Mucosa of descending colon (tissue), 3 donors: ENCODE measurements around the gene FBRSL1. TPM values are rescaled to one million over a fixed set of nuclear protein-coding genes. Genes with fewer than 3 reads are reported as not detected.

Experiments used
- ATAC-seq: fragments of 200-7000 bp; cut with Tn5 transposase; one replicate; pipeline ENCODE4 v1.9.1; 2020; ENCODE audit warnings: mild to moderate bottlenecking, moderate library complexity
- DNase-seq, 3 donors: peaks; one replicate each; pipeline ENCODE4 v3.0.0-alpha.2; 2020
- H3K36me3 ChIP-seq: fragments of 200-600 bp; one replicate; pipeline ENCODE4 v1.8.0; 2021; ENCODE audit warnings: low read depth, mild to moderate bottlenecking
- H3K4me1 ChIP-seq: fragments of 200-600 bp; one replicate; pipeline ENCODE4 v1.8.0; 2021; ENCODE audit warnings: low read depth, mild to moderate bottlenecking
- H3K4me3 ChIP-seq: fragments of 200-600 bp; one replicate; pipeline ENCODE4 v1.8.0; 2021; ENCODE audit warnings: mild to moderate bottlenecking
- H3K9me3 ChIP-seq: fragments of 200-600 bp; one replicate; pipeline ENCODE4 v1.8.0; 2021; ENCODE audit warnings: mild to moderate bottlenecking
- intact Hi-C, 2 donors: fragments of 100-400 bp; cut with DNase I in 1 of 2; cut with micrococcal nuclease in 1 of 2; formaldehyde crosslinking; loops; one replicate each; pipeline versions ENCODE4 v1.11.0 to v1.11.1; 2022; cut with DNase I, micrococcal nuclease
- total RNA-seq, 3 donors: library from RNA; stranded (reverse); fragmentation: NEBNext Ultra II Directional in 2 of 3; extraction: Animal tissue kit (Norgen Biotek cat#: 25700) in 2 of 3; gene quantifications; one replicate each; pipeline versions ENCODE4 v1.2.1 to v1.2.4, GENCODE V29; 2021 to 2023
- TF ChIP-seq, protein P1 (sequence below): fragments of 200-600 bp; IDR thresholded peaks from one replicate; pipeline ENCODE4 v1.8.0; 2022; ENCODE audit warnings: antibody characterized with exemption, mild to moderate bottlenecking
- donor health status: DM: no; HTN: no; CAD: no; lungs with moderate emphysema.
- donor health status: DM: no; HTN: no; CAD: no.
- donor health status: DM: no; HTN: yes; CAD: no.

Gene FBRSL1
- total RNA-seq, 3 donors from 2014 or later = 54.7 to 68.5 (median 55.6) TPM

DNA sequence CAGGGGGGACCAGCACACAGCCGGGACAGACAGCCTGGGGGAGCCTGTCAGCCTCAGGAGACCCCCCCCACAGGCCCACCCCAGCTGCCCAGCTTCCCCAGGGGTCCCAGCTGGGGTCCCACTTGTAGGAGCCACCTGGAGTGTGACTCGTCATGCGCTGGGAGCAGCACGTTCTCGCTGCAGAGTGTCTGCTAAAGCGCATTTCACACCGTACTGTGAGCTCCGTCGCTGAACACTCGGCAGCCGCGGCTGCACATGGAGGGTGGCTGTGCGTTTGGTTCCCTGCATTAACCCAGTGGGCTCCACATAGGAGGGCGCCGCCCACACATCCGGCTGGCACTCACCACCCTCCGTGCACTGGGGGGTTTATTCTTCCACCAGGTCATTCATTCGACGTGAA, 56.7 kb downstream of the FBRSL1 start:
- Histone ChIP-seq H3K4me1 (no peaks in the 10 kb centered on the region), H3K4me3 (no peak overlapping the region), H3K9me3 (no peaks in the 10 kb centered on the region), H3K36me3 (no peaks in the 10 kb centered on the region)
- DNase-seq (no peak), ATAC-seq (no peak)
- TF ChIP-seq, protein P1, sequence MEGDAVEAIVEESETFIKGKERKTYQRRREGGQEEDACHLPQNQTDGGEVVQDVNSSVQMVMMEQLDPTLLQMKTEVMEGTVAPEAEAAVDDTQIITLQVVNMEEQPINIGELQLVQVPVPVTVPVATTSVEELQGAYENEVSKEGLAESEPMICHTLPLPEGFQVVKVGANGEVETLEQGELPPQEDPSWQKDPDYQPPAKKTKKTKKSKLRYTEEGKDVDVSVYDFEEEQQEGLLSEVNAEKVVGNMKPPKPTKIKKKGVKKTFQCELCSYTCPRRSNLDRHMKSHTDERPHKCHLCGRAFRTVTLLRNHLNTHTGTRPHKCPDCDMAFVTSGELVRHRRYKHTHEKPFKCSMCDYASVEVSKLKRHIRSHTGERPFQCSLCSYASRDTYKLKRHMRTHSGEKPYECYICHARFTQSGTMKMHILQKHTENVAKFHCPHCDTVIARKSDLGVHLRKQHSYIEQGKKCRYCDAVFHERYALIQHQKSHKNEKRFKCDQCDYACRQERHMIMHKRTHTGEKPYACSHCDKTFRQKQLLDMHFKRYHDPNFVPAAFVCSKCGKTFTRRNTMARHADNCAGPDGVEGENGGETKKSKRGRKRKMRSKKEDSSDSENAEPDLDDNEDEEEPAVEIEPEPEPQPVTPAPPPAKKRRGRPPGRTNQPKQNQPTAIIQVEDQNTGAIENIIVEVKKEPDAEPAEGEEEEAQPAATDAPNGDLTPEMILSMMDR = no peak
- intact Hi-C loops = no loop called here

GRCh38 chr12:132547205-132547740, 57.3 kb downstream of the FBRSL1 start:
- TF ChIP-seq, protein P1 = no peak
- DNase-seq (no peak), ATAC-seq (no peak)
- Histone ChIP-seq H3K9me3 (no peaks in the 10 kb centered on the region), H3K36me3 (no peaks in the 10 kb centered on the region), H3K4me1 (no peaks in the 10 kb centered on the region), H3K4me3 (no peak overlapping the region)
- intact Hi-C loops = no loop called here

DNA sequence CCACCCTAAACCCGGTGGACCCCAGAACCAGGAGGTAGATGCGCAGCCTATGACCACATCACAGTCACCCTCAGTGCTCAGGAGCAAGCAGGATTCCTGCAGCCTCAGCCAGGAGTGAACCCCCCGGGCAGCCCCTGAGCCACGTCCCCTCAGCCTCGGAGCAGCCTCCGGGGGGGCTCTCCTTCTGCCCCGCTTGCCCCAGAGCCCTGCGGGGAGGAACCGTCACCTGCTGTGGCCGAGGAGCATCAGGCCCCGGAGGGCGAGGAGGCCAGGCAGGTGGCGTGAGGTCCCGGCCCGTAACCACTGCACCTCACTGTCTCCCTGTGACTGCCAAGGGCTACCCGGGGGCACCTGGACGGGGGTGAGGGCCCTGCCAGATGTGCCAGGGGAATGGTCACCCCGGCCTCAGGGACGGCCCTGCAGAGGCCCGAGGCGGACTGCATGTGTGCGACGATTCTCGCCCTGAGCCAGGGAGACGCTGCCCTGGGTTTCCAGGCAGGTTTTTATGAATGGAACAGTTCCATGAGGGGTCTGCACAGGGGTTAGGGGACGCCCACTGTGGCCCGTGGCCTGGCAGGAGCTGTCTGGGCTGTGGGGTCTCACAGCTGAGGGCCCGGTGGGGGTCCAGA, 58.6 kb downstream of the FBRSL1 start:
- DNase-seq (no peak), ATAC-seq (no peak)
- intact Hi-C loops = no loop called here
- Histone ChIP-seq H3K36me3 (no peaks in the 10 kb centered on the region), H3K4me3 (no peak overlapping the region), H3K9me3 (no peaks in the 10 kb centered on the region), H3K4me1 (no peaks in the 10 kb centered on the region)
- TF ChIP-seq, protein P1 = no peak

DNA sequence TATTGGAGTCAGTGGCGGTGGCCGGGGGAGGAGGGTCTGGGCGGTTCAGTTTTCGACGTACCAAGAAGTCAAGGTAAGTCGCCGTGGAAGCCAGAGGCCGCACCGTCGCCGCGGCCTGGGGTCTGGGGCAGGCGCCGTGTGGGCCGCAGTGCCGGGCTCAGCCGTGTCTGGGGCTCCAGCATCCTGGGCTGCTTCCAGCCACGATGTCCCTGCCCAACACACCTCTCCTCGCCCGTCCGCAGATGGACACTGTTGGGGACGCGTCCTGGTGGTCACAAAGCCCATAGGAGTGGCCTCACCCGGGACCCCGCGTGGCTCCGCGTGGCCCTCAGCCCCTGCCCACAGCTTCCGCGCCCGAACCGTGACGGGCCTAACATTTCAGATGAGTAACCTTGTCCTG, 59.1 kb downstream of the FBRSL1 start:
- no peak for ATAC-seq
- Histone ChIP-seq H3K9me3 (no peaks in the 10 kb centered on the region), H3K36me3 (no peaks in the 10 kb centered on the region), H3K4me3 (no peak overlapping the region), H3K4me1 (no peaks in the 10 kb centered on the region)
- intact Hi-C loops = no loop called here
- no peak for DNase-seq
- TF ChIP-seq, protein P1 = no peak

DNA sequence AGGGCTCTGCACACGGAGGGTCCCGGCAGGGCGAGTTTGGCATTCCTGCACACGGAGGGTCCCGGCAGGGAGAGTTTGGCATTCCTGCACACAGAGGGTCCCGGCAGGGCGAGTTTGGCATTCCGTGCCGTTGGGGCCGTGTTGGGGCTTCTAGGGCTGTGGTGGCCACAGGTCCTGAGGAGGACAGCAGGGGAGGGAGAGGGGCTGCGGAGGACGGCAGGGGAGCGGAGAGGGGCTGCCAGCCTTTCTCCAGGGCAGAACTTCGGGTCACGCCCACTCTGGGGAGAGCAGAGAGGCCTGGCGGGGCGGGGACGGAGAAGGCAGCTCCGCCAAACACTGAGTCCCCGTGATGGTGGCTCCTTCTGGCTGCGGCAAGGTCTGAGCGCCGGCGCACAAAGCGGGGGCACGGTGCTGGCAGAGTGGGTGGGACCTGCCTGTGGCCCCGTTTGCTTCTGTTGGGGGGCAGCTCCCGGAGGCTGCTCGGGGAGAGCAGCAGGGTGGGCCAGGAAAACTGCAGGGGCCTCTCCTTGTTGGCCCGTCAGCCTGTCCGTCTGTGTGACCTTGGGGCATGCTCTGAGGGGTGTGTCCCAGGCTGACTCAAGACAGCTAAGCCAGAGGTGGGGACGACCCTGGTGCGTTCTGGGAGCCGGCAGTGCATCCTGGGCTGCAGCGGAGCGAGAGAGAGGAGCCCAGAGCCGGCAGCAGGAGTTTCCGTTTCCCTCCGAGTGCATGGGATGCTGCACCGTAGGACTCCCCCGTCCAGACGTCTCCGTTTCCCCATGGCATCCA, 60.3 kb downstream of the FBRSL1 start:
- no peak overlapping the region for H3K4me3 ChIP-seq
- no peaks in the 10 kb centered on the region for H3K9me3 ChIP-seq
- no peak for ATAC-seq
- intact Hi-C loops = no loop called here
- TF ChIP-seq, protein P1 = no peak
- no peaks in the 10 kb centered on the region for H3K4me1 ChIP-seq
- no peak for DNase-seq
- no peaks in the 10 kb centered on the region for H3K36me3 ChIP-seq
